ENCODE data around the gene SF3B3. TPM values are rescaled to one million over a fixed set of nuclear protein-coding genes. Genes with fewer than 3 reads are reported as not detected.

SF3B3 gene
- total RNA-seq, 1 donor from 2014 or later = 188 TPM

- Histone ChIP-seq H3K9ac (no peak overlapping the region), H3K4me3 (no peak overlapping the region), H4K20me1 (ENCODE audit: low read depth) (no peaks in the 10 kb centered on the region), H3K4me2 (no peak overlapping the region), H2AFZ (replicated peaks) (no peak overlapping the region), H3K27me3 (no peaks in the 10 kb centered on the region), H3K79me2 (ENCODE audit: low read depth) (no peaks in the 10 kb centered on the region), H3K9me3 (ENCODE audit: low read depth) (no peaks in the 10 kb centered on the region), H3K27ac (no peak overlapping the region), H3F3A (ENCODE audit: low read depth) (no peaks in the 10 kb centered on the region), H3K4me1 (no peaks in the 10 kb centered on the region), H3K36me3 (no peaks in the 10 kb centered on the region)
- no peaks in the 10 kb centered on the region for H3K27me3 Mint-ChIP-seq (ENCODE audit: insufficient read depth, low read depth)
- H3K4me1 Mint-ChIP-seq = no peaks in the 10 kb centered on the region
- no peak for TF ChIP-seq CTCF (IDR thresholded peaks at IDR 0.05)
- H3K4me3 Mint-ChIP-seq = no peak overlapping the region
- DNase-seq (ENCODE audit: low spot score) = no peak
- peaks cover 3% of the 10 kb centered on the region for H3K36me3 Mint-ChIP-seq
- no peaks in the 10 kb centered on the region for H3K9me3 Mint-ChIP-seq
- no peak overlapping the region for H3K27ac Mint-ChIP-seq
Measured at GRCh38 chr16:70476272-70477020, 47.2 kb upstream of the SF3B3 start.

GRCh38 chr16:70478169-70478568, 45.4 kb upstream of the SF3B3 start:
- Histone ChIP-seq H3K4me2 (no peak overlapping the region), H3K9me3 (ENCODE audit: low read depth) (no peaks in the 10 kb centered on the region), H3K4me1 (no peaks in the 10 kb centered on the region), H3K36me3 (no peaks in the 10 kb centered on the region), H3K9ac (no peak overlapping the region), H3K4me3 (no peak overlapping the region), H3F3A (ENCODE audit: low read depth) (no peaks in the 10 kb centered on the region), H3K27me3 (no peaks in the 10 kb centered on the region), H3K27ac (no peak overlapping the region), H3K79me2 (ENCODE audit: low read depth) (no peaks in the 10 kb centered on the region), H2AFZ (replicated peaks) (no peak overlapping the region), H4K20me1 (ENCODE audit: low read depth) (no peaks in the 10 kb centered on the region)
- no peak overlapping the region for H3K4me3 Mint-ChIP-seq
- DNase-seq (ENCODE audit: low spot score) = no peak
- TF ChIP-seq CTCF (IDR thresholded peaks at IDR 0.05) (no peak), EZH2phosphoT487 (IDR thresholded peaks at IDR 0.05) (no peak), EZH2 (IDR thresholded peaks at IDR 0.05) (no peak)
- H3K4me1 Mint-ChIP-seq = no peaks in the 10 kb centered on the region
- H3K27ac Mint-ChIP-seq = no peak overlapping the region
- peaks cover 6% of the 10 kb centered on the region for H3K36me3 Mint-ChIP-seq
- no peaks in the 10 kb centered on the region for H3K9me3 Mint-ChIP-seq
- no peaks in the 10 kb centered on the region for H3K27me3 Mint-ChIP-seq (ENCODE audit: insufficient read depth, low read depth)

GRCh38 chr16:70478912-70479341, 44.7 kb upstream of the SF3B3 start:
- DNase-seq (ENCODE audit: low spot score) = no peak
- Mint-ChIP-seq H3K4me3 (no peak overlapping the region), H3K4me1 (no peaks in the 10 kb centered on the region), H3K36me3 (peaks cover 8% of the 10 kb centered on the region), H3K27me3 (ENCODE audit: insufficient read depth, low read depth) (no peaks in the 10 kb centered on the region), H3K27ac (no peak overlapping the region), H3K9me3 (no peaks in the 10 kb centered on the region)
- no peak for TF ChIP-seq EZH2phosphoT487 (IDR thresholded peaks at IDR 0.05)
- no peak for TF ChIP-seq EZH2 (IDR thresholded peaks at IDR 0.05)
- TF ChIP-seq CTCF (IDR thresholded peaks at IDR 0.05) = no peak
- no peaks in the 10 kb centered on the region for H3F3A ChIP-seq (ENCODE audit: low read depth)
- H2AFZ ChIP-seq (replicated peaks) = no peak overlapping the region
- H3K9ac ChIP-seq = no peak overlapping the region
- no peaks in the 10 kb centered on the region for H3K9me3 ChIP-seq (ENCODE audit: low read depth)
- H3K36me3 ChIP-seq = no peaks in the 10 kb centered on the region
- no peaks in the 10 kb centered on the region for H3K4me1 ChIP-seq
- no peak overlapping the region for H3K4me3 ChIP-seq
- H3K27ac ChIP-seq = no peak overlapping the region
- no peak overlapping the region for H3K4me2 ChIP-seq
- no peaks in the 10 kb centered on the region for H3K27me3 ChIP-seq
- H3K79me2 ChIP-seq (ENCODE audit: low read depth) = no peaks in the 10 kb centered on the region
- H4K20me1 ChIP-seq (ENCODE audit: low read depth) = no peaks in the 10 kb centered on the region
